CD4-positive, alpha-beta T cell treated with Interleukin-17A for 1 hour (primary cell): ENCODE results near the gene KLHL18.
"Not testable (repeated sequence)": the region's sequence is repeated elsewhere in the genome, so short reads cannot be mapped to it uniquely, and the experiment has no call there.

Experiments
- DNase-seq: peaks from one replicate; pipeline ENCODE4 v3.0.0-alpha.2; 2020

The KLHL18 gene

DNA sequence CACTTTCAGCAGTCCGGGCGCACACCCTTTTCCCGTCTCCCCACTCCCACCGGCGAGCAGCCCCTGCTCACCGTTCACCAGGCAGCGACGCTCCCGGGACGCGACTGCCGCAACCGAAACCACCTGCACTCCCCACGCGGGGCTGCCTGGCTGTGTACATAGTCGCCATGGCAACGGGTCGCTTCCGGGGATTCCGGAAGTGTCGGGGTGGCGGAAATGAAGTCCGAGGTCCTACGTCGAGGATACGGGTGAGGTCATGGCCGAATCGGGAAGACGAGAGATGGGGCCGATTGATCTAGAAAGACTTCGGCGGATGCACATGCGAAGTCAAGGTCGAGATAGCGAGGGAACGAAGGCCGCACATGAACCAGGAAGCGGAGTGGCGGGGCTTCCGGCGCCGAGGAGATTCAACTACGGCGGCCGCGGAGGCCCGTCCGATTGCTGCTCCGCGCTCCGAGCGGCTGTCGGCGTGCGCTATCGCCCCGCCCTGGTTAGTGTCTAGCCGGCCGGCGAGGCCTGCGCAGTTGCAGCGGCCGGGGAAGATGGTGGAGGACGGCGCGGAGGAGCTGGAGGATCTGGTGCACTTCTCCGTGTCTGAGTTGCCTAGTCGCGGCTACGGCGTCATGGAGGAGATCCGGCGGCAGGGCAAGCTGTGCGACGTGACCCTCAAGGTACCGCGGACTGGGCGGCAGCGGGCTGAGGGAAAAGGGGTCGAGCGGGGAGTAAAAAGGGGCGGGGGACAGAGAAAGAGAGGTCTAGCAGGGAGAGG lies at the start of gene KLHL18, which contains the start of gene KIF9:
Gene KLHL18 (plus strand): TSS at position 521 of the 769 bp plus-strand sequence. CDS start 22 bp downstream, at position 543.
Gene KIF9 (minus strand): TSS at position 376 of the 769 bp plus-strand sequence. CDS start 5,425 bp downstream, outside the sequence.
- peak; percentile 98 for DNase-seq

DNA sequence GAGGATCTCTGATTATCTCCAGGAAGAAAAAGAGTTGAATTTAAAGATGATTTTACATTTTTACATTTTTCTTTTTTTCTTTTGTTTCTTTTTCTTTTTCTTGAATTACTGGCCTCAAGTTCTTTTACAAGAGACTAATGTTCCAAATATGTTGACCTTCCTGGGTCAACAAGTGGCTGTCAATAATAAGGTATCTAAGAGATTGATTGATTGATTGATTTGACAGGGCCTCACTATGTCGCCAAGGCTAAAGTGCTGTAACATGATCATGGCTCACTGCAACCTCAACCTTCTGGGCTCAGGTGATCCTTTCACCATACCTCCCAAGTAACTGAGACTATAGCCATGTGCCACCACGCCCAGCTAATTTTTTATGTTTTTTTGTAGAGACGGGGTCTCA lies 44.7 kb upstream of the KLHL18 start:
- DNase-seq: no peak

- no peak for DNase-seq
These were observed 42.8 kb upstream of the KLHL18 start for GRCh38 chr3:47239929-47240328.

DNA sequence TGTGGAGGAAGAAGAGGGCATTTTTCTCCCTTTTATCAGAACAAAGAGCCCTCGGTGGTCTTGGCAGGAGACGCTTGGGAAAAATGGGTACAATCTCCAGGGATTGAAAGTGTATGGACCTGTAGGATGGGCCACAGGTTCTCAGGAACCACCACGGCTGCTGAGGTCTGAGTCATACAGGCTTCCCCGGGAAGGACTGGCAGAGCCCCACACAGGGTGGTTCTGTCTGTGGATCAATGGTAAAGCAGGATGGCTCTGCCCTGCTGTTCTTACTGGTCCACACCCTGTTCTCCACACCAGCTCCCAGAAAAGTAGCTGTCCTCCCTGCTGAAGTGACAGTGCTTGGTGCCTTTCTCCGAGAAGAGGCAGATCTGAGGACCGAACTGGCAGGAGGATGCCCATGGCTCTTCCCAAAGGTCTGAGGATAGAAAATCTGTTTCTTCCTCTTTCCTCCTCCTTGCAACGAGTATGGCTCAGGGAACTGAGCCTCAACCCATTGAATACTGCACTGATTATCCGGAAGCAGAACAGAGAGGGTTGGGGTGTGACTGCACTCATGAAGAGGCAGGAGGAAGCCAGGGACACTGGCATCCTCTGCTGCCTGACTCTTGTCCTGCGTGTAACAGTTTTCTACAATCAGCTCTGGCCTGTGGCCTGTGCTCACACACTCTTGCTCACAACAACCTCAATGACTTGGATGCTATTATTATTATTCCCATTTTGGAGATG lies 39.2 kb upstream of the KLHL18 start:
- DNase-seq: no peak

DNA sequence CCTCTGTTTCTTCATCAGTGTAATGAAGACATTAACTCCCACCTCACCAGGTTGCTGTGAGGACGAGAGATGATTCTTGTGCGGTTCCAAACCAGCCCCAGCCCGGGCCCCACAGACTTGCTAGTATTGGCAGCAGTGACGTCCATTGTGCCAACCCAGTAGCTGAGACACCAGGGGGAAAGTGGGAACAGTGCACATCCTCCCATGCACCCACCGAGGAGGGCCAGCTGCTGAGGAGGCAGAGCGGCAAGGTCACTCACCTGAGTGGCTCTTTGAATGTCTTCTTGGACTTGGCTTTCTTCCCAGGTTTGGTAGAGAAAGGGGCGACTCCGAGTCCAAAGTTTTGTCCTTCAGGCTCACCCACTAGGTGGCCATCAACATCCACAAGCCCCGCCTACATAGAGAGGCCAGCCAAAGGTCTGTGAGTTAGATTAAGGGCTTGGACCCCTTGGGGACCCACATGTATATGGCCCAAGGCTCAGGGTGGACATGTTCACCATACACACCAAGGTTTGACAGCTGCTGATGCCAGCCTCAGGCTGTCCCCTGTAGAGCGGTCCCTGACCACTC lies 38.1 kb upstream of the KLHL18 start:
- no peak for DNase-seq

- DNase-seq: no peak
These were observed 37.5 kb upstream of the KLHL18 start for GRCh38 chr3:47245271-47245670.

DNA sequence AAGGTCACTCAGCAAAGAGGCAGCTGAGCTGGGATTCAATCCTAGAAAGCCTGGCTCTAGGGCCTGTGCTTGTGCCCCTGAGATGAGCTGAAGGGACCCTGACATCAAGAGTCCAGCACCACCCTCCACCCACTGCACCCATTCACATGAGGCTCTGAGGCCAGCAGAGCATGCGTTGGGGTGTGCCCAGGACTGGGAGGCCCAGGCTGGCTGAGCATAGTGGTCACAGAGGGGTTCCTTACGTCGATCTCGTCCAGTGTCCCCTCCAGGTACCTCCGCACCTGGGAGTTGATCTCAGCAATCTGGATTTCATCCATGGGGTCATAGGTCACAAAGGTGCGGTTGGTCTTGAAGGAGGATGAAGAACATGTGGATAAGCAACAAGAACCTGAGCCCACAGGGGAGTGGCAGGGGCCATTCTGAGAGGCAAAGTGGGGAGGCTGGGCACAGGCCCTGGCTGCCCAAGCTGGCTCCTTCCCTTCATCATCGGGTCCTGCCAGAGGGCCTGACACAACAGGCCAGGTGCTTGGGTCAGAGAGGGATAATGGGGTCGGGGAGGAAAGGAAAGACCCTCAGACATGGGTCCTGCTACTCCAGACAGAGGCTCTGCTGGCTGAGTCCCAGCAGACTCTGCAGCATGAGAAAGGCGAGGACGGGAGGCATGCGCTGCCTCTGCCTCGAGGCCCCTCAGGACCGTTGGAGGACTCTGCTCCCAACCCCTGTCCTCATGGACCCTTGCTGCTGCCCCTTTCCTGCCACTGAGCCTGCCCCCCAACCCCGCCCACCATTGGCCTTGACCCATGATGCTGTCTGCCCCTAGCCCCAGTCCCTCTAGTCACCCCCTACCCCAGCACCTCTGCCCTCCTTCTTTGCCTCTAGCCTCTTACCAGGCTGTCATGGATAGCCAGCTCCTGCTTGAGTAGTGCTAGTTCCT lies 35.3 kb upstream of the KLHL18 start:
- DNase-seq: no peak

DNA sequence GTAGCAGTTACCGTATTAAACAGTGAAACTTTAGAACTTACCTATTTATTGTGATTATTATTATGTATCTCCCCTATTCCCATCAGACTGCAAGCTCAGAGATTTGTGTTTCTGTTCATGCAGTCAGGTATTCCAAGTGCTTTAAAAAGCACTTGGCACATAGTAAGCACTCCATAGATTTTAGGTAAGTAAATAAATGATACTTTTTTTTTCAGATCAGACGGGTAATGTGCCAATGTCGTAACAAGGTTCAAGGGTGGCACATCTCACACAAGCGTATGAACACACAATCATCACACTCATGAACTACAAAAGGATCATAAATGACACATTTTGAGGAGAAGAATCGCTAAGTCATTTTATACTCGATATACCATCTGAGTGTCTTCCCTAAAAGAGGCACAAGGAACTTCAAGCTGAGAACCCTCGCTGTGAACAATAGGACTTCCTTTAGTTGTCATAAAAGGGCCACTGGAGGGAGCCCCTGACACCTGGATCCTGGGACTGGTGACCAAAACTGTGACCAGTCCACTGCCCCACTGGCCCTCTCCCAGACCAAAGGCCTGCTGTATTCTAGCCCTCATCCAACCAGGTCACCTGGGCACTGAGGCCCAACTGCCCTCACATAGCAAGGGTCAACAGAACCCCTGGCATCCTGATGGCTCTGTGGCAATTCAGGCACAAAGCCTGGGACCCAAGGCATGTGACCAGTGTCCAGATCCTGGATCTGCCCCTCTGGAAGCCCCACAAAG lies 32.3 kb upstream of the KLHL18 start:
- no peak for DNase-seq

- DNase-seq: not testable (repeated sequence)
These were observed 31.7 kb upstream of the KLHL18 start for GRCh38 chr3:47251085-47251484.

DNA sequence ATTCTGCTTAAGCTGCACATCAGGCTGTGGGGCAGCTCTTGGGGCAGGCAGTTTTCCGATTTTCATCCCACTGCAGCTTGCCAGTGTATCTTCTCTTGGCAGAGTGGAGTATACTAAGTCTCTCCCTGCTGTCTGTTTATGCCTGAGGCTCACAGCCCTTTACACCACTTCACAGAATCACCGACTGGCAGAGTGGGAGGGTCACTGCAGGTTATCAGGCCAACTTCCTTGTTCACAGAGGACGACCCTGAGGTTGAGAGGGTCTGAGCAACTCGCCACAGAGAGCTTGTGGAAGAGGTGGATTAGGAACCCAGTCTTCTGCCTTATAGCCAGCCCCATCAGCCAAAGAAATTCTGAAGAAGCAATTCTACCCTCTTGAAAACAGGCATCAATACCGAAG lies 31.1 kb upstream of the KLHL18 start:
- DNase-seq: no peak

- DNase-seq: not testable (repeated sequence)
These were observed 26.4 kb upstream of the KLHL18 start for GRCh38 chr3:47256331-47256730.

DNA sequence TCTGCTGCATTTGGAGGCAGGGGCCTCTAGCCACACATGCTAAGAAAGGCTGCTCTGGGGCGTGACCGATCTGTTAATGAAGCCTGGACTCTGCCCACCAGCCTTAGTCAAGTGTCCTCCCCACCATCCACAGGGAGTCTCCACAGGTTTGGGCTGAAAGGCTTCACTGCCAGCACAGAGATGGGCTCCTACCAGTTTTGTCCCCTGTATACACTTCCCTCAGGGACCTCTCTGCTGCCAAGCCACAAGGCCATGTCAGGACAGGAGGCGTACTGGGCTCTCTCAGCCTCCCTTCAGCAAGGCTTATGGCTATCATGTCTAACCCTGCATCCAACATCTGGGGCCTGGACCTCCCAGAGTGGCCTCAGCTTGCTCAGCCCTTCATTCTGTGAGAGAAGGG lies 23.6 kb upstream of the KLHL18 start:
- DNase-seq: no peak

DNA sequence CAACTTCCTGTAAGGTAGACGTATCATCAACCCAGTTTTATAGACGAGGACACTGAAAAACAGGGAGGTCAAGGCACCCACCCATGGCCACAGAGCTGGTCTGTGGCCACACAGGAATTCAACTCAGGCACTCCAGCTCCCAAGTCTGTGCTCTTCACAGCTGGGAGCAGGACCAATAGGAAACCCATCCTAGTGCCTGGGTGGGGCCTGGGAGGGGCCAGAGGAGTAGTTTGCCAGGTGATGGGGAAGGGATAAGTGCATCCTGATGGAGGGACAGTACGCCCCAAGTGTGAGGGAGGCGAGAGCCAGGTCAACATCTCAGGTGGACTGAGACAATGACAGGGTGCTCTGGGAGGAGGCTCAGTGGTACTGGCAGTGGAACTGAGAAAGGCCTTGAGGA lies 22.1 kb upstream of the KLHL18 start:
- DNase-seq: no peak

GRCh38 chr3:47261301-47261700 lies 21.4 kb upstream of the KLHL18 start:
- no peak for DNase-seq

DNA sequence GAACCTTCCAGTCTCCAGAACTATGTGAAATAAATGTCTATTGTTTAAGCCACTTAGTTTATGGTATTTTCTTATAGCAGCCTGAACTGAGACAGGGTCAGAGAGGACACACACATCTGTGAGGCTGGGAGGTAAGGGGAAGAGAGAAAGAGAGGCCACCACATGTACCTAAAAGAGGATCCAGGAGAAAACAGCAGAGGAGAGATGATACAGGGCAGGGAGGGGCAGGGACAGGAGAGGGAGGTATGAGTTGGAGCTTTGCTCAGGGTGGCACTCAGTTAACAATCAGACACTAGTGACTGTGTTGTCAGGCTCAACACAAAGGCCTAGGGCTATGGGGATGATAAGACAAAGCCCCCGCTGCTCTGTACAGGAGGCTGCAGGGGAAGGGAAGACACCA lies 17.7 kb upstream of the KLHL18 start:
- DNase-seq: no peak

- no peak for DNase-seq
These were observed 16.9 kb upstream of the KLHL18 start for GRCh38 chr3:47265725-47266428.

DNA sequence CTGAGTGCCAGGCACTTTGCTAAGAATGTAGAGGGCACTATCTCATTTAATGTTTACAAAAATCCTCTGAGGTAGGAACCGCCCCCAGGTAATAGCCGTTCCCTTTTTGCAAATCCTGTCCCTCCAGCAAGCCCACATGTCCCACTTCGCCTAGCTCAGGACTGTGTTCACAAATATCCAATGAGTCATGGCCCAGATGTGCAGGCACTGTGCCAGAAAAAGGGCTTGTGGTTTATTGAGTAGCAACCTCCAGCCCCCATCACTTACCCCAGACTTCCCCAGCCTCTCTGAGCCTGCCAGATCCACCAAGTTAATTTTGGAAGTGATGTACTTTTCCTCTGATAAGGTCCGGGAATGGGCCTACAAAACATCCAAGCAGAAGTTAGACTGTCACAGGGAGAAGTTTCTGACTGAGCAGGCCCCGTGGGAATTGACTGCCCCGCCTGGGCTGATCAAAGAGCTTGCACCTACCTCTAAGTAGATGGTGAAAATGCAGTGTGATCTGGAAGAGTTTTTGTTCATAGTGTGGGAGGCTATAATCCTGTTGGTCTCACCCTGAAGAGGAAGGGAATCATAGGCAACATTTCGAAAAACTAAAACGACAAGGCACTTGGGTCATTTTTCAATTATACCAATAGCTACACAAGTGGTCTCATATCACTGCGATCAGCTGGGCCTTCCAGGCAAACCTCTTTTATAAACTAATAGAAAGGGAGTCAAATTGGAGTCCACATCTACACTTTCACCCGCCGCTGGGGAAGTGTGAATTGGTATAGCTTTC lies 15.8 kb upstream of the KLHL18 start:
- peak; percentile 17 for DNase-seq

DNA sequence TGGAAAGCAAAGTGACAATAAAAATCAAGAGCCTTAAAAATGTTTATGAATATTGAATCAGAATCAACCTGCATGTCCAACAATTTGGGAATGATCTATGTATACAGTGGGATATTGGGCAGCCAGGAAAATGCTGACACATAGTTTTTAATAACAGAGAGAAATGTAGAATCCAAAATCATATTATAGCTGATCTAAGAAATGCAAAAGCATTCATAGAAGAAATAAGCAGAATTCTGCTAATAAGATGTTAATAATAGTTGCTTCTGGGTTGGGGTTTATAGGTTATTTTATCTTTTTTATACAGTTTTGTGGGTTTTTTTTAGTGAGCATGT lies 15.3 kb upstream of the KLHL18 start:
- no peak for DNase-seq

- no peak for DNase-seq
These were observed 12.2 kb upstream of the KLHL18 start for GRCh38 chr3:47270526-47270925.

DNA sequence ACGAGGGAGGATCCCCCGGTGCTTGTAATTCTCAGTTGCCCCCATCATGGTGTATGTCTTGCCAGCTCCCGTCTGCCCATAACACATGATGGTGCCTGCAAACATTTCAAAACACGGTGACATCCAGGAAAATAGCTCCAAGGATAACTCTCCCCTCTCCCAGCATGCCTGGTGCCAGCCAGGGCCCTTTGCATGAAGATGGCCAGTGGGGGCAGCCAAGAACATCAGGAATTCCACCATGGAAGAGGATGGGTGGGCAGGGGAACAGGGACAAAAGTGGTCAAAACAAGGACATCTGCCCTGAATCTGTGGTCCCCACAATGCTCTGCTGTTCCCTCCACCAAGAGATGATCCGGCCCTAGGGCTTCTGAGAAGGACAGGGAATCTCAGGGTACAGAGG lies 9.2 kb upstream of the KLHL18 start:
- DNase-seq: no peak

GRCh38 chr3:47274652-47275051 lies 8.1 kb upstream of the KLHL18 start:
- no peak for DNase-seq
